Stimulated activated memory B cell treated with anti-CD40 and anti-IgM and Interleukin-4, amounts not matched to agents 10 μg/mL and 1 μg/mL and 100 μg/mL, for 72 hours (primary cell): Measurements from ENCODE around the gene HS6ST2.

Experiments used
- ATAC-seq: fragments of 150-1000 bp; cut with Tn5 transposase; 2 replicates; pipeline ENCODE4 v1.10.0; 2021
- H3K27ac Mint-ChIP-seq: one replicate; pipeline ENCODE4 v1.8.0; 2022; ENCODE audit warnings: mild to moderate bottlenecking, mixed read lengths
- H3K27me3 Mint-ChIP-seq: one replicate; pipeline ENCODE4 v1.8.0; 2022; ENCODE audit warnings: mixed read lengths
- H3K36me3 Mint-ChIP-seq: one replicate; pipeline ENCODE4 v1.8.0; 2022; ENCODE audit warnings: mixed read lengths
- H3K4me1 Mint-ChIP-seq: one replicate; pipeline ENCODE4 v1.8.0; 2022; ENCODE audit warnings: mixed read lengths
- H3K4me3 Mint-ChIP-seq: one replicate; pipeline ENCODE4 v1.8.0; 2022; ENCODE audit warnings: mild to moderate bottlenecking, moderate library complexity, mixed read lengths
- H3K9me3 Mint-ChIP-seq: one replicate; pipeline ENCODE4 v1.8.0; 2022; ENCODE audit warnings: mixed read lengths

HS6ST2 gene

DNA sequence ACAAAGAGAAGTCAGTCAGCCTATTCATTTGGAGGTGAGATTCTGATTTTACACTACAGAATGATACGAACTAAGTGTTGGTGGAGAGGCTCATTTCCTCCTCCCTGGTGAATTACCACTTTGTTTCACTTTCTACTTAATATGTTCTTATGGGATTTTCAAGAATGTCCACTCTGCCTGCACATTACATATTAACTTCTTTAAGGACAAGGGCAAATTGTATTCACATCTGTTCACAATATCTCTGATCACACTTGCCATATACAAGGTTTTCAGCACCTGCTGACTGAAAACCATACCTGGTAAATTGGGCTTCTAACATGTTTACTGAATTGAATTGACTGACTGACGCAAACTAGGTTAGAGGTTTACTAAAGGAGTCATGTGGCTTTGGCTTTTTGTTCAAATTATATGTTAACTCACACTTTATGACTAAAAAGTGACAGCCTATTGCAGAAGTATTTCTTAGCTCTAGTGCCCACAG lies 281.2 kb downstream of the HS6ST2 start:
- no peak overlapping the region for H3K4me3 Mint-ChIP-seq
- ATAC-seq: no peak
- no peak overlapping the region for H3K27ac Mint-ChIP-seq
- H3K9me3 Mint-ChIP-seq: peaks cover 14% of the 10 kb centered on the region
- H3K27me3 Mint-ChIP-seq: no peaks in the 10 kb centered on the region
- no peaks in the 10 kb centered on the region for H3K4me1 Mint-ChIP-seq
- no peaks in the 10 kb centered on the region for H3K36me3 Mint-ChIP-seq

DNA sequence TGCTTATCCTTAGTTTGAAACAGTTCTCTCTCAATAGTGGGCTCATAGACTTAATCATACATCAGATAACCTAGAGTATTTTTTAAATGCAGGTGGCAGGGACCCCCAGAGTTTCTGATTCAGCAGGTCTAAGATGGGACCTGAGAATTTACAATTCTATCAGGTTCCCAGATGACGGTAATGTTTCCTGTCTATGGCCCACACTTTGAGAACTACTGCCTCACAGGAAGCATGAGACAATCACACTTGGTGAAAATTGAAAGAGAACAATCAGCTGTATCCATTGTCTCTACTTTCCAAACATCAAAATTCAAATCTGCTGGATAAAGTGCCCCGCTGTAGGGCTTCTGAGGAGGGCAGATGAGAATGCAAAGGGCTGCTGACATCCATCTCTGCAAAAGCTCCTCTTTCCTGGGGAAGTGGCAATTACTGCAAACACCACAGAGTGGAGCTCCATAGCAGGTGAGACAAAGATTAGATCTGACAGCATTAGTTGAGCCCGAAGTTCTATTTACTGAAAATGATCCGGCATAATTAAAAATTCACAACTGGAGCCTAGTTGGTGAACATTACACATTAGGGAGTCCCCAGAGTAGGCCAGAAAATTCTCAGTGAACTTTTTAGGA lies 281.8 kb downstream of the HS6ST2 start:
- Mint-ChIP-seq H3K27ac (no peak overlapping the region), H3K4me3 (no peak overlapping the region)
- ATAC-seq: no peak

DNA sequence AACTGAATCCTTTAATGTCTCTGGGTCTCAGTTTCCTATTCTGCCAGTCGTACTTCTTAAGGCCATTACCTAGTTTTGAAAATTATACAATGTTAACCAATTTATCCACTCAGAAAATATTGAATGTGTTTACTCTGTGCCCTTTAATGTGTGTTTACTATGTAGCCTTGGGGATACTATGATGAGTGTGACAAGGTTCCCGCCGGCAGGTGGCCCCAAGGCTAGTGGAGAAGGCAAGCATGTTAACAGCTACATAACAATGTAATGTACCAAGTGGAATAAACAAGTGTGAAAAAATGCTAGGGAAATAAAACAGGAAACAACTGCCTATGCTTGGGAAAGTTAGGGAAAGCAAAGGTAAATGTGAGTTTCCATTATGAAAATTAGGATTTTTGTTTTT lies 282.3 kb downstream of the HS6ST2 start:
- H3K9me3 Mint-ChIP-seq: peaks cover 14% of the 10 kb centered on the region
- no peaks in the 10 kb centered on the region for H3K36me3 Mint-ChIP-seq
- H3K4me1 Mint-ChIP-seq: no peaks in the 10 kb centered on the region
- H3K27me3 Mint-ChIP-seq: no peaks in the 10 kb centered on the region
- H3K27ac Mint-ChIP-seq: no peak overlapping the region
- no peak for ATAC-seq
- no peak overlapping the region for H3K4me3 Mint-ChIP-seq

More for the DNA sequence above, 281.8 kb downstream of the HS6ST2 start:
- Mint-ChIP-seq H3K27me3 (no peaks in the 10 kb centered on the region), H3K36me3 (no peaks in the 10 kb centered on the region), H3K9me3 (peaks cover 14% of the 10 kb centered on the region), H3K4me1 (no peaks in the 10 kb centered on the region)

DNA sequence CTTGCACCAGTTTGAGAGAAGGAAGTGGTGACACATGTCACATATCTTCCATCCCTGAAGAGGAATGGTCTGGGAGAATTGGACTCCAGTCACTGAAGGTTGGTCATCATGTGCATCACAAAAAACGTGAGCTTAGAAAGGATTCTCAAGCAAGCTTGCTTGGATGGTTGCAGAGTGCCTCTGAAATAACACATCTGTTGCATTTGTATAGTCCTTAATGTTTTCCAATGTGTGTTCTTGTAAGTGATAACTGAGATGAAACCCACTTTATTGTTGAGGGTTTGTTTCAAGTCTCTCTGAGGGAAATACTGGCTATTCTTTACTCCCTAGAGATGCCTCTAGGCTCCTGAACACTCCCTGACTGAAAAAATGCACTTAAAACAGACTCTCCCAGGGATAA lies 285.1 kb downstream of the HS6ST2 start:
- Mint-ChIP-seq H3K27me3 (no peaks in the 10 kb centered on the region), H3K4me3 (no peak overlapping the region), H3K9me3 (no peaks in the 10 kb centered on the region), H3K27ac (no peak overlapping the region), H3K4me1 (no peaks in the 10 kb centered on the region), H3K36me3 (no peaks in the 10 kb centered on the region)
- no peak for ATAC-seq

DNA sequence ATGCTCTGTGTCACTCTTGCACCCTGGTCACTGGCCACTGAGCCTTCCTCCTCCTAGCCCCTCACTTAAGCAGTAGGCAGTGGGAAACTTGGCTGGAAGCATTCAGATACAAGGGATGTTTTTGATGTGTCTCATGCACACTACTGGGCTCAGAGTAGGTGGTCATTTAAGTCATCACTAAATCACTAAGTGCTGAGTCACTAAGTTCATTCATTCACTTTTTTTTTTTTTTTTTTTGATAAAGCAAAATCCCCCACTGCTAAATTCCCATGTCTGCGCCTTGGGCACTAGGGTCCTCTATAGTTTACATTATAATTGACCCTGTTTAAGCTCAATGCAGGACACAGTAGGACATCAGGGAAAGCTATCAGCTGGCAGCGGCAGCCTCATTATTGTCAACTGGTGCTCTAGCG lies 287.2 kb downstream of the HS6ST2 start:
- Mint-ChIP-seq H3K27ac (no peak overlapping the region), H3K4me3 (no peak overlapping the region), H3K36me3 (no peaks in the 10 kb centered on the region), H3K4me1 (no peaks in the 10 kb centered on the region), H3K9me3 (no peaks in the 10 kb centered on the region), H3K27me3 (no peaks in the 10 kb centered on the region)
- ATAC-seq: no peak

DNA sequence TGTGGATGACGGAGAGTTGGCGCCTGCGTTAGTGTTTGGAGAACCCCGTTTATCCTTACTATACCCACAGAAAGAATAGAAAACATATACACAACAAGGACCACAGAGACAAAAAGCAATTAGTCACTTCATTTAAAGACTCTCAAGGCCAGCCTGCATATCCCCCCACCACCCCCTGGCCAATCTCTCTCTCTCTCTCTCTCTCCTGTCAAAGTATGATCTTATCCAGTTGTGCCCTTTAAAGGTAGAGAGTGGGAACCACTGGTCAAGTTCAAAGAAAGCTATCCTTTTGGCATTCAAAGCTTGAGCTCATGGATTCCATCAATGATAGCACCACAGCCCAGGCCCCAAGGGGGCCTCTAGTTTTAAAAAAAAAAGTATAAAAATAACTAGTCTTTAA lies 289.3 kb downstream of the HS6ST2 start:
- no peak for ATAC-seq
- no peak overlapping the region for H3K27ac Mint-ChIP-seq
- H3K9me3 Mint-ChIP-seq: no peaks in the 10 kb centered on the region
- no peaks in the 10 kb centered on the region for H3K27me3 Mint-ChIP-seq
- H3K36me3 Mint-ChIP-seq: no peaks in the 10 kb centered on the region
- no peaks in the 10 kb centered on the region for H3K4me1 Mint-ChIP-seq
- H3K4me3 Mint-ChIP-seq: no peak overlapping the region

DNA sequence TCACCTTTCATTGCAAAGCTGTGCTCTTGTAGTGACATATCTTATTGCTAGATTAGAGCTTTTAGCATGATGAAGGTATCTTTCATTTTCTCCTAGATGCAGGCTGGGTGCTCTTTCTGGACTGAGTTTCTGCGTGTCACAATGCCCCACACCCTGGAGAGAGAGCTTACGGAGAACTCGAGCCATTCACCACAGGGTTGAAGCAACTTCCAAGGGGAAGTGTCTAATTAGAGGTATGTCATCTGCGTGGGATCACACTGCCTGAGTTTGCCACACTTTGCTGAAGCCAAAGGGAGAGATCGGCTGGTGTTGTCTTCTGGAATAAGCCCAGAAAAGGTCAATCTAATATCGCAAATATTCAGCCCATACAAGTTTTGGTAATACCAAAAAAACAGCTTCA lies 290.3 kb downstream of the HS6ST2 start:
- H3K27ac Mint-ChIP-seq: no peak overlapping the region
- H3K27me3 Mint-ChIP-seq: no peaks in the 10 kb centered on the region
- H3K4me1 Mint-ChIP-seq: no peaks in the 10 kb centered on the region
- H3K9me3 Mint-ChIP-seq: no peaks in the 10 kb centered on the region
- H3K36me3 Mint-ChIP-seq: no peaks in the 10 kb centered on the region
- ATAC-seq: no peak
- H3K4me3 Mint-ChIP-seq: no peak overlapping the region

DNA sequence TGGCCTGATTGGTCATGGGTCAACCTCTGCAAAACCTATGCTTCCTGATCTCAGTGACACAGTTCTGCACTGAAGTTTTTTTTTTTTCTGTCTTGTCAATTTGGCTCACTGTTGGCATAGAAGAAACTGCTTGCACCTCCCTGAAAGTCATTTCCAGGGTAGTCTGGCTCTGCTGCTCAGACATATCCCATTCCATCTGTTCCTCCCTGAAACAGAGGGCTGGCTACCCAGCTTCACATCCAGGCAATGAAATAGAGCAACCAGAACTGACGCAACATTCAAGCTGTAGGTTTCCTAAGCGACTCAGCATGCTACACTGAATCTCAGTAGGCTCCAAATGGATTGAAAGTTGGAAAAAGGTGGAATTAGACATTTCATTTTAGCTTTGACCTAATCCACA lies 292.8 kb downstream of the HS6ST2 start:
- Mint-ChIP-seq H3K27me3 (no peaks in the 10 kb centered on the region), H3K4me3 (no peak overlapping the region), H3K4me1 (no peaks in the 10 kb centered on the region), H3K9me3 (no peaks in the 10 kb centered on the region), H3K36me3 (no peaks in the 10 kb centered on the region), H3K27ac (no peak overlapping the region)
- no peak for ATAC-seq

DNA sequence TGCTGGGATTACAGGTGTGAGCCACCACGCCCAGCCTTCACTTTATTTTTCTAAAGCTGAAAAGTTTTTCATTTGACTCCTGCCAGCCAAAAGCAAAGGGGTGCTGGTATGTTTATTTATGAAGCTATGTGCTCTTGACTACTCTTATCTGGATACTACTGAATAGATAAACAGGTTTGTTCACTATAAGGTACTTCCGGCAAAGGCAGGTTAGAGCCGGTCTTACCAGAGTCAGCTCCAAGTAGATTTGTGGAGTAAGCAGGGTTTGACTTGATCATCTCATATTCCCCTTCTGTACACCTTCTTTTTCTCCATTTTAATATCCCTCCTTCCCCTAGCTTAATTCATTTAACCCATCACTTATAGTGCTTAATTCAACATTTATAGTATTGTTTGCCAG lies 294.2 kb downstream of the HS6ST2 start:
- Mint-ChIP-seq H3K36me3 (no peaks in the 10 kb centered on the region), H3K27ac (no peak overlapping the region), H3K27me3 (no peaks in the 10 kb centered on the region), H3K4me1 (no peaks in the 10 kb centered on the region), H3K4me3 (no peak overlapping the region), H3K9me3 (no peaks in the 10 kb centered on the region)
- no peak for ATAC-seq

DNA sequence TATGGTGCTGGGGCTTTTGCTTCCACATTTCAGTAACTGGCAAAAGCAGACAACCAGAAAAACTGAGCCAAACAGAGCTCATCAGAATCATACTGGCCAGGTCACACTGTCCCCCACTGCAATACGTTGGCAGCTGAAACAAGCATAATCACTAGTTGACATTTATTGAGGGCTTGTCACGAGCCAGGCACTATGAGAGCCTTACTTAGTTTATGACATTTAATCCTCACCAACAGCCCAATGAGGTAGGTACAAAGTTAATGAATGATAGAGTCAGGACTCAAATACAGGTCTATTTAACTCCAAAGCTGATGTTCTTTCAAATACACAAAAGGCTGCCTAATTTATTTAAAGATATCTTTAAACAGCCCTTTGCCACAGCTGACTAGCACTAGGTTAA lies 295.6 kb downstream of the HS6ST2 start:
- Mint-ChIP-seq H3K4me1 (no peaks in the 10 kb centered on the region), H3K27me3 (no peaks in the 10 kb centered on the region), H3K4me3 (no peak overlapping the region), H3K9me3 (no peaks in the 10 kb centered on the region), H3K27ac (no peak overlapping the region), H3K36me3 (no peaks in the 10 kb centered on the region)
- ATAC-seq: no peak

DNA sequence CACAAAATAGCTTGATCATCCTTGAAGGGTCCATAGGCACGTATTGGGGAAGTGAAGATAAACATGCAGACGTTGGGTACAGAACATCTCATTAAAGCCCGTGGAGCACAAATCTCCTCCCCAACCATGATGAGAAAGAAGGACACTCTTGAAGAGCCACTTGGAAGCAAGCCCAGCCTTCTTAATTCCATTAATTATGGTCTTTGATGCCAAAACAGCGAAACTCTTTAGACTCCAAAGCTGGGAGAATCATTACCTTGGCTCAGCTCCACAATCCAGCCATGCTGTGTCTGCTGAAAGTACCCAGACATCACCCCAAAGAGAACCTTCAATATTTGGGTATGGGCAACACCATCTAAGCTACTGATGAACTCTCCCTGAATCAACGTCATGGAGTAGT lies 300.6 kb downstream of the HS6ST2 start:
- H3K36me3 Mint-ChIP-seq: no peaks in the 10 kb centered on the region
- no peaks in the 10 kb centered on the region for H3K27me3 Mint-ChIP-seq
- no peak overlapping the region for H3K27ac Mint-ChIP-seq

DNA sequence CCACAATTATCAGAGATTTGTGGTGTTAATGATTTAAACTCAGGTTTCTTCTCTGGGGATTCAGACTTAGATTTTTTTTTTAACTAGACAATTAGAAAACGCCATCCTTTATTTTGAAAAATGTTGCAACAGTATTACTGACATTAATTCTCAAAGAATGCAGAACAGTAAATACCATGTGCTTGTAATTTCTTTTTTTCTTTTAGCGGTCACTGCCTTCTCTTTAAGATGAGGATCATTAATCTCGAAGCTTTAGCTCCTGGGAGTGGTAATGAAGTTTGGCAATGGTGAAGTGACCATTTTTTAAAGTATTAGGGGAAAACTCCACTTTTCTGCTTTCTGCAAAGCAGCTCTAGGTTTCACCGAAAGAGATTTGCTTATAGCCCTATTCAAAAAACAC lies 305.6 kb downstream of the HS6ST2 start:
- H3K27me3 Mint-ChIP-seq: no peaks in the 10 kb centered on the region
- no peaks in the 10 kb centered on the region for H3K4me1 Mint-ChIP-seq
- ATAC-seq: no peak
- H3K9me3 Mint-ChIP-seq: no peaks in the 10 kb centered on the region
- H3K27ac Mint-ChIP-seq: no peak overlapping the region
- H3K4me3 Mint-ChIP-seq: no peak overlapping the region
- no peaks in the 10 kb centered on the region for H3K36me3 Mint-ChIP-seq

More for the DNA sequence above, 300.6 kb downstream of the HS6ST2 start:
- no peak overlapping the region for H3K4me3 Mint-ChIP-seq
- H3K4me1 Mint-ChIP-seq: no peaks in the 10 kb centered on the region
- H3K9me3 Mint-ChIP-seq: no peaks in the 10 kb centered on the region
- no peak for ATAC-seq

DNA sequence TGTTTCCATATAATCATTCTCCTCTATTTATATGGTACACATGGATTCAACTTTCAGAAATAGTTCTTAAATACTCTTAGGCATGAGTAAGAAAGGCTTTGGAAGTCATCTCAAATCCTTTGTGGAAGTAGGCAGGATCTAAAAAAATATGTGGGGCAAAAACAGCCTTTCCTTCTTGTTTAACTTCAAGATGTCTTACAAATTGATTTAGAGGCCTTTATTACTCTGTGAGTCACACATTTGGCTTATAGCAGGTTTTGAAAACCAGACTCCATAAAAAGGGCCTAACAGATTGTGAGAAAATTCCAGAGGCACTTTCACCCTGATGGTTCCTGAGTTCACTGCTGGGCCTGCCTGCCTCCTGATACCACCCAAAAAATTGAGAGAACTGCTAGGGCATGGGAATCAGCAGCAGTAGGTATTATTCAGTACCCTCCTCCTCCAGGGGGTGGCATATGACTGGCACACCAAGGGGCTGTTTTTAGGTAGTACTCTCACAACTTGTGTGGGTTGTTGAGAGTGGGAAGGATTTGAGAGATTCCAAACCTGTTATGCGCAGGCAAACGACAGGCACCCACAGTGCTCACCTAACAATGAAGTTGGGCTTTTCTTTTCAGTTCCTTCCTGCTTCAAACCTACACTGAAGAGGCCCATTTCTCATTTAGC lies 306.9 kb downstream of the HS6ST2 start:
- Mint-ChIP-seq H3K4me3 (no peak overlapping the region), H3K4me1 (no peaks in the 10 kb centered on the region), H3K36me3 (no peaks in the 10 kb centered on the region), H3K9me3 (no peaks in the 10 kb centered on the region), H3K27me3 (peaks cover 9% of the 10 kb centered on the region), H3K27ac (no peak overlapping the region)
- ATAC-seq: no peak

DNA sequence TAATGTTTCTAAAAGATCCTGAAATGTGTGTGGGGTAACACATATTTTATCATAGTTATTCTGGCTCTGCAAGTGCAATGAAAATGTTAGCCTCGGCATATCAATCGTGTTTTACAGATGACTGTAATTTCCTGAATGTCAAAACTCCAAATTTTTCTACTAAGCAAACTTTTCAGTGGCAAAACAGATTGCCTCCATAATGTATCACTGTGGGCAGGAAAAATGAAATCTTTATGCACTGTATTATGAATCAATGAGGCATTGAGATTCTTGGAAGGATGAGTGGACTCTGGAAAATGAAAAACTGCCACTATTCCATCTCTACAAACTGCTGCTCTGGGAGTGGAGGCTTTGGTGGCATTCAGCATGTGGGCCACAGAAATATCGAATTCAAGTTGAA lies 309.5 kb downstream of the HS6ST2 start:
- no peak overlapping the region for H3K27ac Mint-ChIP-seq

DNA sequence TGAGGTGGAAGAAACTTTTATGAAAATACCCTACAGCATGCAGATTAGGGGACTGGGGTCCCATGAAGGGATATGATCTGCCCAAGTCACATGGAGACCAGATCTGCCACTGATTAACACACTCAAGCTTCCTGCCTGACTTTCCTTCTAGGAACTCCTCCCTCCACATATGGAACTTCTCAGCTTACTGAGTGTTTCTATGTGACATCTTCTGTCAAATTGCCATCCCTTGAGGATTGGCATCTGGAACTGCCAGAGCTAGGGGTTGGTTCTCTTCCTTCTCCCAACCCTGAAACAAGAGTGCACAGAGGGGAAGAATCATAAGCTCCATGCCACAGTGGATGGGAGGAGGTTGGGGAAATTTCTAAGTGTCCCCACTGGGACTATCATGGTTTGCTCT lies 319.0 kb downstream of the HS6ST2 start:
- no peak for ATAC-seq
- no peaks in the 10 kb centered on the region for H3K27me3 Mint-ChIP-seq
- no peak overlapping the region for H3K4me3 Mint-ChIP-seq
- no peaks in the 10 kb centered on the region for H3K36me3 Mint-ChIP-seq
- no peaks in the 10 kb centered on the region for H3K4me1 Mint-ChIP-seq
- H3K9me3 Mint-ChIP-seq: no peaks in the 10 kb centered on the region
- no peak overlapping the region for H3K27ac Mint-ChIP-seq

More for the DNA sequence above, 309.5 kb downstream of the HS6ST2 start:
- no peaks in the 10 kb centered on the region for H3K4me1 Mint-ChIP-seq
- no peaks in the 10 kb centered on the region for H3K36me3 Mint-ChIP-seq
- H3K27me3 Mint-ChIP-seq: peaks cover 9% of the 10 kb centered on the region
- no peaks in the 10 kb centered on the region for H3K9me3 Mint-ChIP-seq
- ATAC-seq: no peak
- H3K4me3 Mint-ChIP-seq: no peak overlapping the region

DNA sequence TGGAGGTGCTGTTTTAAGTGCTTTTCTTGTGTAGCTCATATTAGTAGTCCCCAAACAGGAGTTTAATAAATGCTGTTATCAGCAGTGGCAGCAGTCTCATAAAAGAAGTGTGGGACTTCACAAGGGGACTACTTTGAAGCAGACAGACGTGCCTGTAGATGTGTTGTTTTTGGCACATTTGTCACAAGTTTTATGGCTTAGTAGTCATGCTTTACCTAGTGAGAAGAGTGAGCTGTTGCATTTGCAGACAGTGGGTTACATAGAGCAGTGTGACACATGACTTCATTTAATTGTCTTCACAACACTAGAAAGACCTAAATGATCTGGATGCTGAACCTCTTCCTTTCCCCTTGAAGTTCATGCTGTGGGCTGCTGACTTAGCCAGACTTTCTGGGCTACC lies 320.1 kb downstream of the HS6ST2 start:
- ATAC-seq: no peak
- no peaks in the 10 kb centered on the region for H3K4me1 Mint-ChIP-seq
- no peaks in the 10 kb centered on the region for H3K27me3 Mint-ChIP-seq
- no peak overlapping the region for H3K27ac Mint-ChIP-seq
- H3K4me3 Mint-ChIP-seq: no peak overlapping the region
- H3K9me3 Mint-ChIP-seq: no peaks in the 10 kb centered on the region
- H3K36me3 Mint-ChIP-seq: no peaks in the 10 kb centered on the region
